ENCODE data around the gene GRIA4. TPM values are rescaled to one million over a fixed set of nuclear protein-coding genes. Genes with fewer than 3 reads are reported as not detected.

Gene GRIA4
- total and polyA plus RNA-seq, 2 of the 13 experiments (the other 11 are each of a cell fraction or from before 2014, with no cell fraction given): not detected

DNA sequence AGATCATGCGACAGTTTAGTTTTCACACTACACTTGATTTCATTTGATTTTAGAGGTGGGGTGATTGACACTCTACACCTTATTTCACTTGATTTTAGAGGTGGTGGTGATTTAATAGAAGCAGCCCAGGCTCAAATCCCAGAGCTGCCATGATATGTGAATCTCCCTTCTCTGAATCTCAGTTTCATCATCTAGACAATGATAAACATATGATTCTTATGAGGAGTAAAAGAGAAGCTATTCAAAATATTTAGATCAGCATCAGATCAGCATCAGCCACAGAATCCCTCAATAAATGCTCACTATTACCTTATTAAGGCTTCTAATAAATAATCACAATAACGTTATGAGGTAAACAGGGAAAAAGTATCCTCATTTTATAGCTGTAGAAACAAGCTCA is 313.4 kb downstream of the GRIA4 start:
- DNase-seq (ENCODE audit: low spot score): no peak
- no peak overlapping the region for H3K27ac ChIP-seq (ENCODE audit: extremely low read length, insufficient read depth, low read length)
- no peaks in the 10 kb centered on the region for H3K36me3 ChIP-seq (replicated peaks in 1 of 2; ENCODE audit: control insufficient read depth in 1 of 2, insufficient read depth in 2 of 2, low read length in 2 of 2)
- no peak overlapping the region for H3K4me2 ChIP-seq (ENCODE audit: low read depth, low read length)
- H3K9me3 ChIP-seq (ENCODE audit: low read length): no peaks in the 10 kb centered on the region
- H3K27me3 ChIP-seq (ENCODE audit: control insufficient read depth in 1 of 2, insufficient read depth in 2 of 2, low read length in 2 of 2): no peaks in the 10 kb centered on the region
- POLR2A ChIA-PET: no interaction called here
- FAIRE-seq: no peak
- H2AFZ ChIP-seq (ENCODE audit: low read length): no peak overlapping the region
- no peaks in the 10 kb centered on the region for H4K20me1 ChIP-seq (ENCODE audit: insufficient read depth, low read length)
- WGBS (ENCODE audit: low lambda C conversion rate): 31% methylated on average over 2 of the region's 2 CpGs
- no peak overlapping the region for H3K9ac ChIP-seq (ENCODE audit: insufficient read depth, low read depth, low read length)
- intact Hi-C loops (cut with micrococcal nuclease; ENCODE audit: unreplicated experiment) (no loop called here), in situ Hi-C loops (cut with HindIII; ENCODE audit: extremely low pct_ligation_motif_present, low pct_unique_long_range_greater_than_20kb) (no loop called here)
- no peaks in the 10 kb centered on the region for H3K79me2 ChIP-seq (ENCODE audit: insufficient read depth, low read length)
- no TSS peak for BruUV-seq (replicated peaks)
- CTCF ChIA-PET (ENCODE audit: low intra/inter-chr PET ratio, low total read pairs): no interaction called here
- ATAC-seq: no peak
- no peak overlapping the region for H3K4me3 ChIP-seq (replicated peaks in 1 of 3; ENCODE audit: insufficient read depth in 1 of 3, low read depth in 2 of 3, low read length in 3 of 3)
- no peaks in the 10 kb centered on the region for H3K4me1 ChIP-seq (ENCODE audit: insufficient read depth, low read length)
- TF ChIP-seq, protein P1, sequence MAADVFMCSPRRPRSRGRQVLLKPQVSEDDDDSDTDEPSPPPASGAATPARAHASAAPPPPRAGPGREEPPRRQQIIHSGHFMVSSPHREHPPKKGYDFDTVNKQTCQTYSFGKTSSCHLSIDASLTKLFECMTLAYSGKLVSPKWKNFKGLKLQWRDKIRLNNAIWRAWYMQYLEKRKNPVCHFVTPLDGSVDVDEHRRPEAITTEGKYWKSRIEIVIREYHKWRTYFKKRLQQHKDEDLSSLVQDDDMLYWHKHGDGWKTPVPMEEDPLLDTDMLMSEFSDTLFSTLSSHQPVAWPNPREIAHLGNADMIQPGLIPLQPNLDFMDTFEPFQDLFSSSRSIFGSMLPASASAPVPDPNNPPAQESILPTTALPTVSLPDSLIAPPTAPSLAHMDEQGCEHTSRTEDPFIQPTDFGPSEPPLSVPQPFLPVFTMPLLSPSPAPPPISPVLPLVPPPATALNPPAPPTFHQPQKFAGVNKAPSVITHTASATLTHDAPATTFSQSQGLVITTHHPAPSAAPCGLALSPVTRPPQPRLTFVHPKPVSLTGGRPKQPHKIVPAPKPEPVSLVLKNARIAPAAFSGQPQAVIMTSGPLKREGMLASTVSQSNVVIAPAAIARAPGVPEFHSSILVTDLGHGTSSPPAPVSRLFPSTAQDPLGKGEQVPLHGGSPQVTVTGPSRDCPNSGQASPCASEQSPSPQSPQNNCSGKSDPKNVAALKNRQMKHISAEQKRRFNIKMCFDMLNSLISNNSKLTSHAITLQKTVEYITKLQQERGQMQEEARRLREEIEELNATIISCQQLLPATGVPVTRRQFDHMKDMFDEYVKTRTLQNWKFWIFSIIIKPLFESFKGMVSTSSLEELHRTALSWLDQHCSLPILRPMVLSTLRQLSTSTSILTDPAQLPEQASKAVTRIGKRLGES (CRISPR knock-in tag; IDR thresholded peaks at IDR 0.05; ENCODE audit: borderline replicate concordance): no peak
- TF ChIP-seq, protein P2, sequence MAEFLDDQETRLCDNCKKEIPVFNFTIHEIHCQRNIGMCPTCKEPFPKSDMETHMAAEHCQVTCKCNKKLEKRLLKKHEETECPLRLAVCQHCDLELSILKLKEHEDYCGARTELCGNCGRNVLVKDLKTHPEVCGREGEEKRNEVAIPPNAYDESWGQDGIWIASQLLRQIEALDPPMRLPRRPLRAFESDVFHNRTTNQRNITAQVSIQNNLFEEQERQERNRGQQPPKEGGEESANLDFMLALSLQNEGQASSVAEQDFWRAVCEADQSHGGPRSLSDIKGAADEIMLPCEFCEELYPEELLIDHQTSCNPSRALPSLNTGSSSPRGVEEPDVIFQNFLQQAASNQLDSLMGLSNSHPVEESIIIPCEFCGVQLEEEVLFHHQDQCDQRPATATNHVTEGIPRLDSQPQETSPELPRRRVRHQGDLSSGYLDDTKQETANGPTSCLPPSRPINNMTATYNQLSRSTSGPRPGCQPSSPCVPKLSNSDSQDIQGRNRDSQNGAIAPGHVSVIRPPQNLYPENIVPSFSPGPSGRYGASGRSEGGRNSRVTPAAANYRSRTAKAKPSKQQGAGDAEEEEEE (CRISPR knock-in tag; IDR thresholded peaks at IDR 0.05; ENCODE audit: borderline replicate concordance): no peak
- TF ChIP-seq SRSF1 (optimal IDR thresholded peaks at IDR 0.05; ENCODE audit: low read depth, low read length) (no peak), SCMH1 (CRISPR knock-in tag; IDR thresholded peaks at IDR 0.05; ENCODE audit: borderline replicate concordance) (no peak), NR2F1 (CRISPR knock-in tag; IDR thresholded peaks at IDR 0.05) (no peak), MAZ (IDR thresholded peaks at IDR 0.05; ENCODE audit: borderline replicate concordance, low read depth, low read length) (no peak), MAZ (CRISPR knock-in tag; IDR thresholded peaks at IDR 0.05; ENCODE audit: low read depth) (no peak), MAF1 (CRISPR knock-in tag; IDR thresholded peaks at IDR 0.05; ENCODE audit: borderline replicate concordance) (no peak), ZNF737 (CRISPR knock-in tag; IDR thresholded peaks at IDR 0.05; ENCODE audit: borderline replicate concordance) (no peak)
- TF ChIP-seq, protein P3, sequence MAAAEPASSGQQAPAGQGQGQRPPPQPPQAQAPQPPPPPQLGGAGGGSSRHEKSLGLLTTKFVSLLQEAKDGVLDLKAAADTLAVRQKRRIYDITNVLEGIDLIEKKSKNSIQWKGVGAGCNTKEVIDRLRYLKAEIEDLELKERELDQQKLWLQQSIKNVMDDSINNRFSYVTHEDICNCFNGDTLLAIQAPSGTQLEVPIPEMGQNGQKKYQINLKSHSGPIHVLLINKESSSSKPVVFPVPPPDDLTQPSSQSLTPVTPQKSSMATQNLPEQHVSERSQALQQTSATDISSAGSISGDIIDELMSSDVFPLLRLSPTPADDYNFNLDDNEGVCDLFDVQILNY (CRISPR knock-in tag; conservative IDR thresholded peaks at IDR 0.05): no peak
- TF ChIP-seq, protein P4, sequence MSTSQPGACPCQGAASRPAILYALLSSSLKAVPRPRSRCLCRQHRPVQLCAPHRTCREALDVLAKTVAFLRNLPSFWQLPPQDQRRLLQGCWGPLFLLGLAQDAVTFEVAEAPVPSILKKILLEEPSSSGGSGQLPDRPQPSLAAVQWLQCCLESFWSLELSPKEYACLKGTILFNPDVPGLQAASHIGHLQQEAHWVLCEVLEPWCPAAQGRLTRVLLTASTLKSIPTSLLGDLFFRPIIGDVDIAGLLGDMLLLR (CRISPR knock-in tag; IDR thresholded peaks at IDR 0.05): no peak
- TF ChIP-seq, protein P5, sequence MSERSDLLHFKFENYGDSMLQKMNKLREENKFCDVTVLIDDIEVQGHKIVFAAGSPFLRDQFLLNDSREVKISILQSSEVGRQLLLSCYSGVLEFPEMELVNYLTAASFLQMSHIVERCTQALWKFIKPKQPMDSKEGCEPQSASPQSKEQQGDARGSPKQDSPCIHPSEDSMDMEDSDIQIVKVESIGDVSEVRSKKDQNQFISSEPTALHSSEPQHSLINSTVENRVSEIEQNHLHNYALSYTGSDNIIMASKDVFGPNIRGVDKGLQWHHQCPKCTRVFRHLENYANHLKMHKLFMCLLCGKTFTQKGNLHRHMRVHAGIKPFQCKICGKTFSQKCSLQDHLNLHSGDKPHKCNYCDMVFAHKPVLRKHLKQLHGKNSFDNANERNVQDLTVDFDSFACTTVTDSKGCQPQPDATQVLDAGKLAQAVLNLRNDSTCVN (CRISPR knock-in tag; IDR thresholded peaks at IDR 0.05; ENCODE audit: borderline replicate concordance): no peak
